K562 (cell line): Measurements from ENCODE around the gene LGR6. TPM values are rescaled to one million over a fixed set of nuclear protein-coding genes. Genes with fewer than 3 reads are reported as not detected.

ENCODE experiments used
- EHMT2 ChIP-seq: fragments of 450-650 bp; IDR thresholded peaks from 2 replicates; pipeline ENCODE4 v1.6.1; 2018; ENCODE audit warnings: antibody characterized with exemption
- ELF2 ChIP-seq: fragments of 250-450 bp; sonication (Bioruptor Pico); IDR thresholded peaks from 2 replicates; pipeline ENCODE4 v1.5.0; 2021; ENCODE audit warnings: mild to moderate bottlenecking
- HNRNPK ChIP-seq: fragments of 200-400 bp; formaldehyde crosslinking; IDR thresholded peaks from one replicate; pipeline ENCODE4 v1.6.1; 2018; ENCODE audit warnings: mild to moderate bottlenecking, low read depth, low read length; ENCODE audit not compliant: poor library complexity, severe bottlenecking
- HOXB6 ChIP-seq: fragments of 250-450 bp; sonication (Bioruptor Pico); IDR thresholded peaks from 2 replicates; pipeline ENCODE4 v1.5.1; 2022; ENCODE audit warnings: mild to moderate bottlenecking, borderline replicate concordance
- NFIX ChIP-seq: fragments of 250-450 bp; sonication (Bioruptor Pico); IDR thresholded peaks from 2 replicates; pipeline ENCODE4 v1.4.0; 2020; ENCODE audit warnings: low read depth, mild to moderate bottlenecking, moderate library complexity
- RBM14 ChIP-seq: fragments of 200-400 bp; formaldehyde crosslinking; IDR thresholded peaks from 2 replicates; pipeline ENCODE4 v1.6.1; 2018; ENCODE audit warnings: low read depth, mild to moderate bottlenecking, low read length, moderate library complexity, borderline replicate concordance; ENCODE audit not compliant: insufficient read depth
- SAP30 ChIP-seq: fragments of 200-600 bp; sonication (generic); IDR thresholded peaks from 2 replicates; pipeline ENCODE4 v1.6.1; 2012; ENCODE audit warnings: borderline replicate concordance, low read depth, mild to moderate bottlenecking, moderate library complexity, low read length, control low read depth, inconsistent platforms; ENCODE audit not compliant: insufficient read depth, poor library complexity, severe bottlenecking
- SPI1 ChIP-seq: IDR thresholded peaks from 2 replicates; pipeline ENCODE4 v1.6.1; 2011; ENCODE audit warnings: low read depth, low read length, control low read depth, borderline replicate concordance
- TCF7L2 ChIP-seq: fragments of 150-350 bp; IDR thresholded peaks from 2 replicates; pipeline ENCODE4 v1.6.1; 2016; ENCODE audit warnings: low read depth, mild to moderate bottlenecking, low read length, moderate library complexity
- ZFP36 ChIP-seq: fragments of 150-350 bp; IDR thresholded peaks from 2 replicates; pipeline ENCODE4 v1.6.1; 2018; ENCODE audit warnings: low read length, low read depth; ENCODE audit not compliant: partially characterized antibody
- ZFPM2 ChIP-seq: fragments of 250-450 bp; sonication (Bioruptor Pico); IDR thresholded peaks from 2 replicates; pipeline ENCODE4 v1.5.1; 2022; ENCODE audit warnings: mild to moderate bottlenecking
- polyA plus RNA-seq, 8 experiments: library from polyadenylated mRNA; depleted of rRNA in 4 of 8; stranded (reverse) in 5 of 8; unstranded in 3 of 8; fragments of >200 nt; fragmentation: Nextera tagmentation in 2 of 8; fragmentation: Illumina TruSeq in 1 of 8; extraction: Ambion mirVana in 2 of 8; extraction: Trizol in 1 of 8; gene quantifications; 2 replicates each; pipeline versions ENCODE4 v1.2.1 to v1.2.3, GENCODE V29; 2011 to 2014; ENCODE audit warnings: inconsistent platforms in 1 of 8, missing spikeins in 1 of 8
- total RNA-seq, 7 experiments: library from RNA; depleted of rRNA in 6 of 7; stranded (reverse); fragments of >200 nt in 6 of 7; fragmentation: Illumina TruSeq in 2 of 7; extraction: Trizol in 2 of 7; gene quantifications; 2 replicates each; pipeline versions ENCODE4 v1.2.1 to v1.2.3, GENCODE V29; 2011 to 2021; ENCODE audit warnings: low replicate concordance in 1 of 7
- TF ChIP-seq, protein P1 (sequence below): fragments of 450-650 bp; formaldehyde crosslinking; IDR thresholded peaks from 2 replicates; pipeline ENCODE4 v1.4.0; 2020; ENCODE audit warnings: mild to moderate bottlenecking, mixed read lengths
- TF ChIP-seq, protein P2 (sequence below): fragments of 450-650 bp; IDR thresholded peaks from 2 replicates; pipeline ENCODE4 v1.6.1; 2016; ENCODE audit warnings: borderline replicate concordance
- TF ChIP-seq, protein P3 (sequence below): sonication (generic); formaldehyde crosslinking; IDR thresholded peaks from 2 replicates; pipeline ENCODE4 v1.8.0; 2022; ENCODE audit warnings: mild to moderate bottlenecking, missing genetic modification reagents
- TF ChIP-seq, protein P4 (sequence below), 2 experiments: fragments of 450-650 bp in 1 of 2; IDR thresholded peaks; 2 replicates each; pipeline ENCODE4 v1.6.1; 2011 to 2017; ENCODE audit warnings: low read depth in 2 of 2, antibody characterized with exemption in 1 of 2, borderline replicate concordance in 1 of 2, low read length in 1 of 2, mild to moderate bottlenecking in 1 of 2, mixed read lengths in 1 of 2; ENCODE audit not compliant: control insufficient read depth in 1 of 2

Gene LGR6
- total and polyA plus RNA-seq, 9 of the 15 experiments (the other 6 are each of a cell fraction or from before 2014, with no cell fraction given): 0.01 to 0.54 (median 0.17) TPM; not detected in 1

DNA sequence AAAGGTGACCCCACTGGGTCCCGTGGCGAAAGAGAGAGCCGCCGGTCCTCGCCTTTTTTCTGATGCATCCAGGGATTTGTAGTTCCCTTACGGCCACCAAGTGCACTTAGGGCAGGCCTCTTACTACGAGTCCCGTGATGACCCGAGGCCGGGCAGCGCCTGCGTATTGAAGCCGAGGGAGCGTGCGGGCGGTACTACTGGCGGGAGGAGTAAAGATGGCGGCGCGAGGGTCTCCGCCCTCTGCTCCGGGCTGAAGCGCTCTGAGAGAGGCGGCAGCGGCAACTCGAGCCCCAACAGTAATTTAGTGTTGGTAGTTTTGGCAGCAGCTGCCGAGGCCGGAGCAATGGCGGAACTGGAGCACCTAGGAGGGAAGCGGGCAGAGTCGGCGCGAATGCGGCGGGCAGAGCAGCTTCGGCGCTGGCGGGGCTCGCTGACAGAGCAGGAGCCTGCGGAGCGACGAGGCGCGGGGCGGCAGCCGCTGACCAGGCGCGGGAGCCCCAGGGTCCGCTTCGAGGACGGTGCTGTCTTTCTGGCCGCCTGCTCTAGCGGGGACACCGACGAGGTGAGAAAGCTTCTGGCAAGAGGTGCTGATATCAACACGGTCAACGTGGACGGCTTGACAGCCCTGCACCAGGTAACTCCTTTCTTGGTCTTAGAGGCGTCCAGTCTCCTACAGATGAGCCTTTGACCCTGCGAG, 155.1 kb downstream of the LGR6 start, which contains the start of gene PPP1R12B (continued):
- no peak; the same call in 1 of the 2 replicates for TF ChIP-seq ELF2 (CRISPR knock-in tag)
- peak; percentile 95 for TF ChIP-seq SAP30
- TF ChIP-seq, protein P1, sequence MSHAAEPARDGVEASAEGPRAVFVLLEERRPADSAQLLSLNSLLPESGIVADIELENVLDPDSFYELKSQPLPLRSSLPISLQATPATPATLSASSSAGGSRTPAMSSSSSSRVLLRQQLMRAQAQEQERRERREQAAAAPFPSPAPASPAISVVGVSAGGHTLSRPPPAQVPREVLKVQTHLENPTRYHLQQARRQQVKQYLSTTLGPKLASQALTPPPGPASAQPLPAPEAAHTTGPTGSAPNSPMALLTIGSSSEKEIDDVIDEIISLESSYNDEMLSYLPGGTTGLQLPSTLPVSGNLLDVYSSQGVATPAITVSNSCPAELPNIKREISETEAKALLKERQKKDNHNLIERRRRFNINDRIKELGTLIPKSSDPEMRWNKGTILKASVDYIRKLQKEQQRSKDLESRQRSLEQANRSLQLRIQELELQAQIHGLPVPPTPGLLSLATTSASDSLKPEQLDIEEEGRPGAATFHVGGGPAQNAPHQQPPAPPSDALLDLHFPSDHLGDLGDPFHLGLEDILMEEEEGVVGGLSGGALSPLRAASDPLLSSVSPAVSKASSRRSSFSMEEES (CRISPR knock-in tag): peak; percentile 67
- TF ChIP-seq TCF7L2: no peak
- TF ChIP-seq NFIX: no peak
- no peak for TF ChIP-seq EHMT2
- TF ChIP-seq, protein P2, sequence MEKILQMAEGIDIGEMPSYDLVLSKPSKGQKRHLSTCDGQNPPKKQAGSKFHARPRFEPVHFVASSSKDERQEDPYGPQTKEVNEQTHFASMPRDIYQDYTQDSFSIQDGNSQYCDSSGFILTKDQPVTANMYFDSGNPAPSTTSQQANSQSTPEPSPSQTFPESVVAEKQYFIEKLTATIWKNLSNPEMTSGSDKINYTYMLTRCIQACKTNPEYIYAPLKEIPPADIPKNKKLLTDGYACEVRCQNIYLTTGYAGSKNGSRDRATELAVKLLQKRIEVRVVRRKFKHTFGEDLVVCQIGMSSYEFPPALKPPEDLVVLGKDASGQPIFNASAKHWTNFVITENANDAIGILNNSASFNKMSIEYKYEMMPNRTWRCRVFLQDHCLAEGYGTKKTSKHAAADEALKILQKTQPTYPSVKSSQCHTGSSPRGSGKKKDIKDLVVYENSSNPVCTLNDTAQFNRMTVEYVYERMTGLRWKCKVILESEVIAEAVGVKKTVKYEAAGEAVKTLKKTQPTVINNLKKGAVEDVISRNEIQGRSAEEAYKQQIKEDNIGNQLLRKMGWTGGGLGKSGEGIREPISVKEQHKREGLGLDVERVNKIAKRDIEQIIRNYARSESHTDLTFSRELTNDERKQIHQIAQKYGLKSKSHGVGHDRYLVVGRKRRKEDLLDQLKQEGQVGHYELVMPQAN: peak; percentile 90
- TF ChIP-seq HNRNPK: no peak
- TF ChIP-seq SPI1: no peak
- no peak for TF ChIP-seq RBM14
- TF ChIP-seq HOXB6 (CRISPR knock-in tag): no peak
- TF ChIP-seq, protein P3, sequence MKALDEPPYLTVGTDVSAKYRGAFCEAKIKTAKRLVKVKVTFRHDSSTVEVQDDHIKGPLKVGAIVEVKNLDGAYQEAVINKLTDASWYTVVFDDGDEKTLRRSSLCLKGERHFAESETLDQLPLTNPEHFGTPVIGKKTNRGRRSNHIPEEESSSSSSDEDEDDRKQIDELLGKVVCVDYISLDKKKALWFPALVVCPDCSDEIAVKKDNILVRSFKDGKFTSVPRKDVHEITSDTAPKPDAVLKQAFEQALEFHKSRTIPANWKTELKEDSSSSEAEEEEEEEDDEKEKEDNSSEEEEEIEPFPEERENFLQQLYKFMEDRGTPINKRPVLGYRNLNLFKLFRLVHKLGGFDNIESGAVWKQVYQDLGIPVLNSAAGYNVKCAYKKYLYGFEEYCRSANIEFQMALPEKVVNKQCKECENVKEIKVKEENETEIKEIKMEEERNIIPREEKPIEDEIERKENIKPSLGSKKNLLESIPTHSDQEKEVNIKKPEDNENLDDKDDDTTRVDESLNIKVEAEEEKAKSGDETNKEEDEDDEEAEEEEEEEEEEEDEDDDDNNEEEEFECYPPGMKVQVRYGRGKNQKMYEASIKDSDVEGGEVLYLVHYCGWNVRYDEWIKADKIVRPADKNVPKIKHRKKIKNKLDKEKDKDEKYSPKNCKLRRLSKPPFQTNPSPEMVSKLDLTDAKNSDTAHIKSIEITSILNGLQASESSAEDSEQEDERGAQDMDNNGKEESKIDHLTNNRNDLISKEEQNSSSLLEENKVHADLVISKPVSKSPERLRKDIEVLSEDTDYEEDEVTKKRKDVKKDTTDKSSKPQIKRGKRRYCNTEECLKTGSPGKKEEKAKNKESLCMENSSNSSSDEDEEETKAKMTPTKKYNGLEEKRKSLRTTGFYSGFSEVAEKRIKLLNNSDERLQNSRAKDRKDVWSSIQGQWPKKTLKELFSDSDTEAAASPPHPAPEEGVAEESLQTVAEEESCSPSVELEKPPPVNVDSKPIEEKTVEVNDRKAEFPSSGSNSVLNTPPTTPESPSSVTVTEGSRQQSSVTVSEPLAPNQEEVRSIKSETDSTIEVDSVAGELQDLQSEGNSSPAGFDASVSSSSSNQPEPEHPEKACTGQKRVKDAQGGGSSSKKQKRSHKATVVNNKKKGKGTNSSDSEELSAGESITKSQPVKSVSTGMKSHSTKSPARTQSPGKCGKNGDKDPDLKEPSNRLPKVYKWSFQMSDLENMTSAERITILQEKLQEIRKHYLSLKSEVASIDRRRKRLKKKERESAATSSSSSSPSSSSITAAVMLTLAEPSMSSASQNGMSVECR (CRISPR knock-in tag): peak; percentile 87
- TF ChIP-seq, protein P4, sequence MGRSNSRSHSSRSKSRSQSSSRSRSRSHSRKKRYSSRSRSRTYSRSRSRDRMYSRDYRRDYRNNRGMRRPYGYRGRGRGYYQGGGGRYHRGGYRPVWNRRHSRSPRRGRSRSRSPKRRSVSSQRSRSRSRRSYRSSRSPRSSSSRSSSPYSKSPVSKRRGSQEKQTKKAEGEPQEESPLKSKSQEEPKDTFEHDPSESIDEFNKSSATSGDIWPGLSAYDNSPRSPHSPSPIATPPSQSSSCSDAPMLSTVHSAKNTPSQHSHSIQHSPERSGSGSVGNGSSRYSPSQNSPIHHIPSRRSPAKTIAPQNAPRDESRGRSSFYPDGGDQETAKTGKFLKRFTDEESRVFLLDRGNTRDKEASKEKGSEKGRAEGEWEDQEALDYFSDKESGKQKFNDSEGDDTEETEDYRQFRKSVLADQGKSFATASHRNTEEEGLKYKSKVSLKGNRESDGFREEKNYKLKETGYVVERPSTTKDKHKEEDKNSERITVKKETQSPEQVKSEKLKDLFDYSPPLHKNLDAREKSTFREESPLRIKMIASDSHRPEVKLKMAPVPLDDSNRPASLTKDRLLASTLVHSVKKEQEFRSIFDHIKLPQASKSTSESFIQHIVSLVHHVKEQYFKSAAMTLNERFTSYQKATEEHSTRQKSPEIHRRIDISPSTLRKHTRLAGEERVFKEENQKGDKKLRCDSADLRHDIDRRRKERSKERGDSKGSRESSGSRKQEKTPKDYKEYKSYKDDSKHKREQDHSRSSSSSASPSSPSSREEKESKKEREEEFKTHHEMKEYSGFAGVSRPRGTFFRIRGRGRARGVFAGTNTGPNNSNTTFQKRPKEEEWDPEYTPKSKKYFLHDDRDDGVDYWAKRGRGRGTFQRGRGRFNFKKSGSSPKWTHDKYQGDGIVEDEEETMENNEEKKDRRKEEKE (IDR thresholded peaks at IDR 0.05; ENCODE audit: borderline replicate concordance in 1 of 2, control insufficient read depth in 1 of 2, low read depth in 2 of 2, low read length in 1 of 2): no peak; a peak in 1 of 4 replicates
- TF ChIP-seq ZFP36: no peak
- TF ChIP-seq ZFPM2 (CRISPR knock-in tag): no peak
